ENCODE results near the gene THBS2.

The THBS2 gene

GRCh38 chr6:169194737-169195136, 58.9 kb downstream of the THBS2 start:
- DNase-seq (ENCODE audit: low spot score), result no peak
- H3K27ac ChIP-seq, result peak overlapping the region; percentile 40 to 59
- H3K4me3 ChIP-seq, result no peak overlapping the region
- no peak for TF ChIP-seq CTCF (IDR thresholded peaks at IDR 0.05)

GRCh38 chr6:169190970-169191369, 62.7 kb downstream of the THBS2 start:
- peak overlapping the region; percentile 36 for H3K4me3 ChIP-seq
- DNase-seq (ENCODE audit: low spot score), result no peak
- peak overlapping the region; percentile 84 to 97 for H3K27ac ChIP-seq
- TF ChIP-seq CTCF (IDR thresholded peaks at IDR 0.05), result no peak

- DNase-seq (ENCODE audit: low spot score), result peak; percentile 96
- TF ChIP-seq CTCF (IDR thresholded peaks at IDR 0.05), result no peak
- Histone ChIP-seq H3K4me3 (peak overlapping the region; percentile 16), H3K27ac (peak overlapping the region; percentile 84 to 98)
Measured at GRCh38 chr6:169190144-169190584, 63.5 kb downstream of the THBS2 start.

GRCh38 chr6:169189686-169190085, 64.0 kb downstream of the THBS2 start:
- H3K4me3 ChIP-seq, result peak overlapping the region; percentile 16
- TF ChIP-seq CTCF (IDR thresholded peaks at IDR 0.05), result no peak
- DNase-seq (ENCODE audit: low spot score), result no peak
- peak overlapping the region; percentile 84 to 98 for H3K27ac ChIP-seq

- no peak for TF ChIP-seq CTCF (IDR thresholded peaks at IDR 0.05)
- H3K4me3 ChIP-seq, result no peak overlapping the region
- peak overlapping the region; percentile 84 to 98 for H3K27ac ChIP-seq
- DNase-seq (ENCODE audit: low spot score), result no peak
Measured at GRCh38 chr6:169189182-169189581, 64.5 kb downstream of the THBS2 start.

- Histone ChIP-seq H3K4me3 (no peak overlapping the region), H3K27ac (peak overlapping the region; percentile 19 to 98)
- DNase-seq (ENCODE audit: low spot score), result no peak
- TF ChIP-seq CTCF (IDR thresholded peaks at IDR 0.05), result no peak
Measured at GRCh38 chr6:169188475-169188874, 65.2 kb downstream of the THBS2 start.

GRCh38 chr6:169188051-169188470, 65.6 kb downstream of the THBS2 start:
- no peak overlapping the region for H3K4me3 ChIP-seq
- peak overlapping the region; percentile 19 to 98 for H3K27ac ChIP-seq
- no peak for DNase-seq (ENCODE audit: low spot score)
- TF ChIP-seq CTCF (IDR thresholded peaks at IDR 0.05), result no peak

Measured in coronary artery (tissue), 2 donors.